HepG2 (cell line): Measurements from ENCODE around the gene TMPO. TPM values are rescaled to one million over a fixed set of nuclear protein-coding genes. Genes with fewer than 3 reads are reported as not detected.

Experiments used
- ARNT ChIP-seq: fragments of 450-650 bp; IDR thresholded peaks from 2 replicates; pipeline ENCODE4 v1.6.1; 2017
- ATRX ChIP-seq: sonication (generic); formaldehyde crosslinking; IDR thresholded peaks from 2 replicates; pipeline ENCODE4 v1.4.0; 2020; ENCODE audit warnings: missing genetic modification reagents, borderline replicate concordance
- BRD4 ChIP-seq: sonication (generic); formaldehyde crosslinking; IDR thresholded peaks from 2 replicates; pipeline ENCODE4 v1.4.0; 2020; ENCODE audit warnings: missing genetic modification reagents
- CEBPG ChIP-seq: IDR thresholded peaks from 2 replicates; pipeline ENCODE4 v1.6.1; 2016
- FOXJ3 ChIP-seq: sonication (generic); formaldehyde crosslinking; IDR thresholded peaks from 2 replicates; pipeline ENCODE4 v1.4.0; 2020; ENCODE audit warnings: missing genetic modification reagents, mild to moderate bottlenecking, borderline replicate concordance
- HHEX ChIP-seq: IDR thresholded peaks from 2 replicates; pipeline ENCODE4 v1.6.1; 2016; ENCODE audit warnings: control low read depth
- JARID2 ChIP-seq: sonication (generic); formaldehyde crosslinking; IDR thresholded peaks from 2 replicates; pipeline ENCODE4 v1.8.1; 2023; ENCODE audit warnings: missing genetic modification reagents, inconsistent platforms; ENCODE audit not compliant: insufficient replicate concordance
- MED1 ChIP-seq: sonication (generic); formaldehyde crosslinking; IDR thresholded peaks from 2 replicates; pipeline ENCODE4 v1.4.0; 2020; ENCODE audit warnings: missing genetic modification reagents
- NFRKB ChIP-seq: fragments of 450-650 bp; IDR thresholded peaks from 2 replicates; pipeline ENCODE4 v1.6.1; 2017
- PATZ1 ChIP-seq: sonication (generic); formaldehyde crosslinking; IDR thresholded peaks from 2 replicates; pipeline ENCODE4 v1.4.0; 2020; ENCODE audit warnings: missing genetic modification reagents
- PCBP2 ChIP-seq: fragments of 200-400 bp; formaldehyde crosslinking; optimal IDR thresholded peaks from 2 replicates; pipeline ENCODE3; 2018; ENCODE audit warnings: low read length, low read depth; ENCODE audit not compliant: poor library complexity, severe bottlenecking
- RFX3 ChIP-seq: IDR thresholded peaks from 2 replicates; pipeline ENCODE4 v1.6.1; 2016; ENCODE audit warnings: missing biosample characterization, missing genetic modification reagents
- SP5 ChIP-seq: IDR thresholded peaks from 2 replicates; pipeline ENCODE4 v1.6.1; 2016; ENCODE audit warnings: low read depth, borderline replicate concordance
- TEAD3 ChIP-seq: optimal IDR thresholded peaks from 2 replicates; pipeline ENCODE3; 2016; ENCODE audit warnings: borderline replicate concordance
- YEATS2 ChIP-seq: sonication (generic); formaldehyde crosslinking; IDR thresholded peaks from 2 replicates; pipeline ENCODE4 v1.4.0; 2020; ENCODE audit warnings: missing genetic modification reagents, borderline replicate concordance
- YEATS4 ChIP-seq: sonication (generic); formaldehyde crosslinking; IDR thresholded peaks from 2 replicates; pipeline ENCODE4 v1.4.0; 2020; ENCODE audit warnings: missing genetic modification reagents, borderline replicate concordance
- ZFP90 ChIP-seq: sonication (generic); formaldehyde crosslinking; IDR thresholded peaks from 2 replicates; pipeline ENCODE4 v1.8.0; 2022; ENCODE audit warnings: missing genetic modification reagents, mild to moderate bottlenecking, inconsistent platforms, borderline replicate concordance
- ZFX ChIP-seq: sonication (generic); formaldehyde crosslinking; IDR thresholded peaks from 2 replicates; pipeline ENCODE4 v1.4.0; 2020; ENCODE audit warnings: mild to moderate bottlenecking, low read depth, missing genetic modification reagents, moderate library complexity
- ZMAT5 ChIP-seq: sonication (generic); formaldehyde crosslinking; IDR thresholded peaks from 2 replicates; pipeline ENCODE4 v1.5.0; 2020; ENCODE audit warnings: mild to moderate bottlenecking, low read depth, missing genetic modification reagents, borderline replicate concordance
- ZNF34 ChIP-seq: sonication (generic); formaldehyde crosslinking; IDR thresholded peaks from 2 replicates; pipeline ENCODE4 v1.4.0; 2020; ENCODE audit warnings: mild to moderate bottlenecking, missing genetic modification reagents, borderline replicate concordance
- ZNF430 ChIP-seq: sonication (generic); formaldehyde crosslinking; IDR thresholded peaks from 2 replicates; pipeline ENCODE4 v1.9.0; 2021; ENCODE audit warnings: mild to moderate bottlenecking, missing genetic modification reagents
- ZNF460 ChIP-seq: sonication (generic); formaldehyde crosslinking; IDR thresholded peaks from 2 replicates; pipeline ENCODE4 v1.5.1; 2020; ENCODE audit warnings: missing genetic modification reagents, mild to moderate bottlenecking, borderline replicate concordance
- ZNF567 ChIP-seq: sonication (generic); formaldehyde crosslinking; IDR thresholded peaks from 2 replicates; pipeline ENCODE4 v1.8.1; 2023; ENCODE audit warnings: mild to moderate bottlenecking, missing genetic modification reagents, borderline replicate concordance
- ZNF570 ChIP-seq: sonication (generic); formaldehyde crosslinking; IDR thresholded peaks from 2 replicates; pipeline ENCODE4 v1.4.0; 2020; ENCODE audit warnings: mild to moderate bottlenecking, missing genetic modification reagents, borderline replicate concordance
- ZNF772 ChIP-seq: sonication (generic); formaldehyde crosslinking; IDR thresholded peaks from 2 replicates; pipeline ENCODE4 v1.5.0; 2020; ENCODE audit warnings: mild to moderate bottlenecking, missing genetic modification reagents
- ZNF839 ChIP-seq: sonication (generic); formaldehyde crosslinking; IDR thresholded peaks from 2 replicates; pipeline ENCODE4 v1.4.0; 2020; ENCODE audit warnings: missing genetic modification reagents, mild to moderate bottlenecking, borderline replicate concordance
- polyA plus RNA-seq, 8 experiments: library from polyadenylated mRNA; depleted of rRNA in 3 of 8; stranded (reverse) in 7 of 8; unstranded in 1 of 8; fragments of >200 nt; fragmentation: Illumina TruSeq in 4 of 8; extraction: Trizol in 4 of 8; gene quantifications; 2 replicates each; pipeline versions ENCODE4 v1.2.1 to v1.2.3, GENCODE V29; 2011 to 2016; ENCODE audit warnings: low read depth in 4 of 8, missing spikeins in 1 of 8, mixed read lengths in 1 of 8; ENCODE audit not compliant: insufficient read depth in 1 of 8
- total RNA-seq, 5 experiments: library from RNA; depleted of rRNA; stranded (reverse); fragments of >200 nt; fragmentation: Illumina TruSeq; extraction: Trizol; gene quantifications; 2 replicates each; pipeline ENCODE4 v1.2.3, GENCODE V29; 2016; ENCODE audit warnings: low read depth in 1 of 5
- TF ChIP-seq, protein P1 (sequence below): IDR thresholded peaks from 2 replicates; pipeline ENCODE4 v1.6.1; 2016; ENCODE audit warnings: mild to moderate bottlenecking

The TMPO gene
- total and polyA plus RNA-seq, 2 of the 13 experiments (the other 11 are each of a cell fraction or from before 2014, with no cell fraction given): 24.2 to 167 TPM

GRCh38 chr12:98503592-98504367 lies 11.6 kb upstream of the TMPO start (continued):
- TF ChIP-seq PCBP2 (no peak), ZMAT5 (no peak), JARID2 (CRISPR knock-in tag) (no peak), SP5 (CRISPR knock-in tag) (peak; percentile 65), CEBPG (CRISPR knock-in tag) (peak; percentile 73), HHEX (CRISPR knock-in tag) (no peak), ZNF460 (CRISPR knock-in tag) (0 out of 2 replicates have a peak, but pooled peaks have one; percentile 22), BRD4 (0 out of 2 replicates have a peak, but pooled peaks have one; percentile 35), PATZ1 (CRISPR knock-in tag) (peak; percentile 54), YEATS2 (CRISPR knock-in tag) (peak; percentile 46), ZNF430 (peak; percentile 63; the same call in 1 of the 2 replicates), FOXJ3 (0 out of 2 replicates have a peak, but pooled peaks have one; percentile 49), ZNF839 (CRISPR knock-in tag) (peak; percentile 35; the same call in 1 of the 2 replicates), ZNF34 (CRISPR knock-in tag) (0 out of 2 replicates have a peak, but pooled peaks have one; percentile 52), ZNF570 (CRISPR knock-in tag) (no peak), TEAD3 (CRISPR knock-in tag) (peak; percentile 37), NFRKB (peak; percentile 32; the same call in 1 of the 2 replicates), MED1 (CRISPR knock-in tag) (peak; percentile 61), ARNT (no peak), ZFP90 (CRISPR knock-in tag) (peak; percentile 86), ATRX (CRISPR knock-in tag) (no peak), YEATS4 (CRISPR knock-in tag) (peak; percentile 70; the same call in 1 of the 2 replicates), ZFX (CRISPR knock-in tag) (peak; percentile 95), ZNF772 (CRISPR knock-in tag) (peak; percentile 61; the same call in 1 of the 2 replicates), RFX3 (CRISPR knock-in tag) (no peak), ZNF567 (CRISPR knock-in tag) (0 out of 2 replicates have a peak, but pooled peaks have one; percentile 55)
- TF ChIP-seq, protein P1, sequence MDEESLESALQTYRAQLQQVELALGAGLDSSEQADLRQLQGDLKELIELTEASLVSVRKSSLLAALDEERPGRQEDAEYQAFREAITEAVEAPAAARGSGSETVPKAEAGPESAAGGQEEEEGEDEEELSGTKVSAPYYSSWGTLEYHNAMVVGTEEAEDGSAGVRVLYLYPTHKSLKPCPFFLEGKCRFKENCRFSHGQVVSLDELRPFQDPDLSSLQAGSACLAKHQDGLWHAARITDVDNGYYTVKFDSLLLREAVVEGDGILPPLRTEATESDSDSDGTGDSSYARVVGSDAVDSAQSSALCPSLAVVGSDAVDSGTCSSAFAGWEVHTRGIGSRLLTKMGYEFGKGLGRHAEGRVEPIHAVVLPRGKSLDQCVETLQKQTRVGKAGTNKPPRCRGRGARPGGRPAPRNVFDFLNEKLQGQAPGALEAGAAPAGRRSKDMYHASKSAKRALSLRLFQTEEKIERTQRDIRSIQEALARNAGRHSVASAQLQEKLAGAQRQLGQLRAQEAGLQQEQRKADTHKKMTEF (CRISPR knock-in tag): peak; percentile 78
